GM18511 (cell line): Measurements from ENCODE around the gene EIF4E2.
A peak's percentile ranks its signal among the peaks of the same experiment; 100 is the strongest.
"Not testable (repeated sequence)": the region's sequence is repeated elsewhere in the genome, so short reads cannot be mapped to it uniquely, and the experiment has no call there.

Experiments used
- ATAC-seq: cut with Tn5 transposase; IDR thresholded peaks from one replicate; pipeline ENCODE4 v1.9.1; 2021; ENCODE audit warnings: mild to moderate bottlenecking, moderate library complexity; ENCODE audit not compliant: unreplicated experiment

EIF4E2 gene

GRCh38 chr2:232521959-232522622 lies 28.4 kb upstream of the EIF4E2 start:
- ATAC-seq: peak; percentile 67

- ATAC-seq: no peak
Observed at GRCh38 chr2:232522623-232523401, 27.7 kb upstream of the EIF4E2 start.

- no peak for ATAC-seq
Observed at GRCh38 chr2:232523402-232523681, 27.1 kb upstream of the EIF4E2 start.

- ATAC-seq: no peak
Observed at GRCh38 chr2:232523682-232524597, 26.5 kb upstream of the EIF4E2 start.

- no peak for ATAC-seq
Observed at GRCh38 chr2:232524771-232525170, 25.7 kb upstream of the EIF4E2 start.

GRCh38 chr2:232525199-232525598 lies 25.3 kb upstream of the EIF4E2 start:
- ATAC-seq: no peak

- no peak for ATAC-seq
Observed at GRCh38 chr2:232525791-232526371, 24.6 kb upstream of the EIF4E2 start, which contains the start of gene CHRND. TSS of gene CHRND (plus strand) at chr2:232526160. CDS start at chr2:232526216, 56 bp downstream.

GRCh38 chr2:232526372-232526941 lies 24.0 kb upstream of the EIF4E2 start:
- no peak for ATAC-seq

- ATAC-seq: no peak
Observed at GRCh38 chr2:232527905-232528470, 22.5 kb upstream of the EIF4E2 start.

- no peak for ATAC-seq
Observed at GRCh38 chr2:232528746-232529460, 21.6 kb upstream of the EIF4E2 start.

GRCh38 chr2:232529806-232530547 lies 20.5 kb upstream of the EIF4E2 start:
- no peak for ATAC-seq

- no peak for ATAC-seq
Observed at GRCh38 chr2:232530626-232531260, 19.7 kb upstream of the EIF4E2 start.

GRCh38 chr2:232532419-232532818 lies 18.1 kb upstream of the EIF4E2 start:
- no peak for ATAC-seq

- ATAC-seq: not testable (repeated sequence)
Observed at GRCh38 chr2:232532821-232533220, 17.7 kb upstream of the EIF4E2 start.

- ATAC-seq: no peak
Observed at GRCh38 chr2:232533944-232534710, 16.4 kb upstream of the EIF4E2 start.

- no peak for ATAC-seq
Observed at GRCh38 chr2:232534940-232535651, 15.4 kb upstream of the EIF4E2 start.
